ENCODE results near the gene SLC11A1. TPM values are rescaled to one million over a fixed set of nuclear protein-coding genes. Genes with fewer than 3 reads are reported as not detected.

Gene SLC11A1
- total RNA-seq, 1 donor from 2014 or later: 36.6 TPM

- intact Hi-C loops (cut with DNase I): no loop called here
- DNase-seq (ENCODE audit: low spot score) (peak; percentile 81), ATAC-seq (no peak)
Measured at GRCh38 chr2:218400167-218400929, 18.3 kb downstream of the SLC11A1 start.

GRCh38 chr2:218400930-218401881 lies 19.1 kb downstream of the SLC11A1 start:
- intact Hi-C loops (cut with DNase I): no loop called here
- DNase-seq (ENCODE audit: low spot score) (no peak), ATAC-seq (no peak)

GRCh38 chr2:218401890-218402289 lies 19.8 kb downstream of the SLC11A1 start:
- ATAC-seq (no peak), DNase-seq (ENCODE audit: low spot score) (no peak)
- intact Hi-C loops (cut with DNase I): no loop called here

GRCh38 chr2:218402491-218402901 lies 20.4 kb downstream of the SLC11A1 start:
- no peak for ATAC-seq
- no peak for DNase-seq (ENCODE audit: low spot score)
- intact Hi-C loops (cut with DNase I): no loop called here

- intact Hi-C loops (cut with DNase I): no loop called here
- DNase-seq (ENCODE audit: low spot score) (no peak), ATAC-seq (no peak)
Measured at GRCh38 chr2:218402911-218403411, 20.9 kb downstream of the SLC11A1 start.

GRCh38 chr2:218403810-218404209 lies 21.7 kb downstream of the SLC11A1 start:
- ATAC-seq: no peak
- no peak for DNase-seq (ENCODE audit: low spot score)
- intact Hi-C loops (cut with DNase I): no loop called here

GRCh38 chr2:218404351-218405085 lies 22.4 kb downstream of the SLC11A1 start:
- ATAC-seq (no peak), DNase-seq (ENCODE audit: low spot score) (peak; percentile 70)
- intact Hi-C loops (cut with DNase I): no loop called here

- intact Hi-C loops (cut with DNase I): no loop called here
- DNase-seq (ENCODE audit: low spot score) (no peak), ATAC-seq (peak; percentile 2)
Measured at GRCh38 chr2:218405086-218405745, 23.1 kb downstream of the SLC11A1 start.

- intact Hi-C loops (cut with DNase I): no loop called here
- DNase-seq (ENCODE audit: low spot score) (peak; percentile 78), ATAC-seq (peak; percentile 20)
Measured at GRCh38 chr2:218405746-218406208, 23.7 kb downstream of the SLC11A1 start.

GRCh38 chr2:218406209-218406948 lies 24.3 kb downstream of the SLC11A1 start:
- intact Hi-C loops (cut with DNase I): no loop called here
- DNase-seq (ENCODE audit: low spot score) (peak; percentile 99), ATAC-seq (peak; percentile 87)

GRCh38 chr2:218406949-218407618 lies 25.0 kb downstream of the SLC11A1 start:
- peak; percentile 43 for ATAC-seq
- DNase-seq (ENCODE audit: low spot score): peak; percentile 84
- intact Hi-C loops (cut with DNase I): no loop called here

- ATAC-seq: no peak
- intact Hi-C loops (cut with DNase I): no loop called here
- no peak for DNase-seq (ENCODE audit: low spot score)
Measured at GRCh38 chr2:218407717-218408116, 25.6 kb downstream of the SLC11A1 start.

GRCh38 chr2:218418321-218418716 lies 36.2 kb downstream of the SLC11A1 start:
- DNase-seq (ENCODE audit: low spot score) (no peak), ATAC-seq (no peak)
- intact Hi-C loops (cut with DNase I): no loop called here

GRCh38 chr2:218418717-218419458 lies 36.8 kb downstream of the SLC11A1 start, which contains the start of gene VIL1:
VIL1 (plus strand) TSS chr2:218419123; CDS start chr2:218423779, 4,656 bp downstream.
- no peak for DNase-seq (ENCODE audit: low spot score)
- ATAC-seq: no peak
- intact Hi-C loops (cut with DNase I): no loop called here

- DNase-seq (ENCODE audit: low spot score) (no peak), ATAC-seq (no peak)
- intact Hi-C loops (cut with DNase I): no loop called here
Measured at GRCh38 chr2:218419630-218420216, 37.6 kb downstream of the SLC11A1 start.

- intact Hi-C loops (cut with DNase I): no loop called here
- DNase-seq (ENCODE audit: low spot score) (no peak), ATAC-seq (no peak)
Measured at GRCh38 chr2:218421027-218421426, 39.0 kb downstream of the SLC11A1 start.
